KOPT-K1 (cell line): ENCODE results near the gene PAXX.
"Not testable (repeated sequence)": the region's sequence is repeated elsewhere in the genome, so short reads cannot be mapped to it uniquely, and the experiment has no call there.

Experiments used
- H3K27ac ChIP-seq: fragments of 200-600 bp; sonication (generic); 2 replicates; pipeline ENCODE4 v1.5.1; 2016; ENCODE audit warnings: antibody characterized with exemption, mild to moderate bottlenecking, low read depth, low read length; ENCODE audit not compliant: poor library complexity, severe bottlenecking
- H3K36me3 ChIP-seq: fragments of 200-600 bp; sonication (generic); 2 replicates; pipeline ENCODE4 v1.5.1; 2017; ENCODE audit warnings: antibody characterized with exemption, mild to moderate bottlenecking, low read length, moderate library complexity; ENCODE audit not compliant: insufficient read depth
- H3K9me3 ChIP-seq: fragments of 200-600 bp; sonication (generic); 2 replicates; pipeline ENCODE4 v1.5.1; 2017; ENCODE audit warnings: antibody characterized with exemption, low read length, mild to moderate bottlenecking; ENCODE audit not compliant: insufficient read depth, poor library complexity, severe bottlenecking

Gene PAXX

DNA sequence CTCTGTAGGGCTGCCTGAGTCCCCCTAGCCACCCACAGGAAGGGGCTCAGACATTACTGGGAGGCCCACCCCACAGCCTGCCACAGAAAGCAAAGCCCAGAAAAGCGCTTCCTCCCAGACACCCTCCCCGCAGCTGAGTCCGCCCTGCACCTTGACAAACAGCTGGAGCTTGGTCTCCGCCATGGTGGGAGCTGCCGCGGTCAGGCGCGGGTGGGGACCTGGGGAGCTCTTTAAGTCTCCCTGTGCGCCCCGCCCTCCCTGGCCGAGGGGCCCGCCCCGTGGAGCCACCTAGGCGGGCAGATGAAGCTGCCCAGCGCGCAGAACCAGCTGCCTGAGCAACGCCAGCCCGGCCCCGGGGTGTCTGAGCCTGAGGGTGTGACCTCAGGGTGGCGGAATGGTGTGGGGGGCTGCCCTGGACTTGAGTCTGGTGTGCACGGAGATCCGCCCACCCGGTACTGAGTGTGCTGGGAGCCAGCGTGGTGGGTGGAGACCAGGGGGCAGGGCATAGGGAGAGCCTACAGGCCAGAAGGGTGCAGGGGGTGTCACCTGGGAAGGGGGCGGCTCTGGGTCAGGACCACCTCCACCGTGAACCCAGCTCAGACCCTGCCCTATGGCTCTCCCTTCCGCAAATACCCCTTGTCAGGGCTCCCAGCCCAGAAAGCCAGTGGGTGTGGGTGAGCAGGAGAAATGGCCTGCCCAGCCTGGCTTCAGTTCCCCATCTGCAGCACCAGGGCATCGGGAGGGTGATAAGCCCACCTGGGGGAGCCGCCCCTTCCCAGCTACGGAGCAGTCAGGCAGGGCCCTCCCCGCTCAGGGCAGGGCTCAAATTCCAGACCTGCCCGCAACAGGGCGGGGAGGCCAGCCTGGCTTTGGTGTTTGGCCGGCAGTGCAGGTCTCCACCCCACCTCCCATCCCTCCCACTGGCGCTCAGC lies 4.4 kb downstream of the PAXX start, which contains the start of gene CLIC3:
Gene CLIC3, minus strand, starts transcription at position 208 of the 932 bp plus-strand sequence. Its CDS starts 25 bp downstream, at position 183.
- Histone ChIP-seq H3K27ac (no peak within 1 kb of the TSS), H3K36me3 (peaks cover 13% of the 10 kb centered on the region; the same call in 1 of the 2 replicates), H3K9me3 (no peaks in the 10 kb centered on the region)

DNA sequence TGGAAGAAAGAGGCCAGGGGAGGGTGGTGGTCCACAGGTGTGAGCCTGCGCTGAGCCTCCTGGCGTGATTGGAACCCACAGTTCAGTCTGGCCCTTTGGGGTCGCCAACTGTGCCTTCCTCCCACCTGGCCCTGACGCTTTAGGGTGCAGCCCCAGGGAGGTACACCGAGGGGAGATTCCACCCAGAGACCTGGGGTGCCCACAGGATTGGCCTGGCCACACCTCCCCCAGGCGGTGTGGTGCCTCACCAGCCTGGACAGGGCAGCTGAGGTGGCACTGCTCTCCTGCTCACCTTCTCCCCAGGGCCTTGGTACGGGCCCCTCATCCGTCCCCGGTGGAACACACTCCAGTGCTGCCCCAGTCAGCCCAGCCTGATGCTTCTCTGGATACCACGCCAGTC lies 5.1 kb downstream of the PAXX start:
- H3K36me3 ChIP-seq: peaks cover 13% of the 10 kb centered on the region; the same call in 1 of the 2 replicates
- H3K9me3 ChIP-seq: no peaks in the 10 kb centered on the region
- no peak overlapping the region for H3K27ac ChIP-seq

GRCh38 chr9:136997830-136998234 lies 5.6 kb downstream of the PAXX start:
- peaks cover 13% of the 10 kb centered on the region; the same call in 1 of the 2 replicates for H3K36me3 ChIP-seq
- no peaks in the 10 kb centered on the region for H3K9me3 ChIP-seq
- no peak overlapping the region for H3K27ac ChIP-seq

DNA sequence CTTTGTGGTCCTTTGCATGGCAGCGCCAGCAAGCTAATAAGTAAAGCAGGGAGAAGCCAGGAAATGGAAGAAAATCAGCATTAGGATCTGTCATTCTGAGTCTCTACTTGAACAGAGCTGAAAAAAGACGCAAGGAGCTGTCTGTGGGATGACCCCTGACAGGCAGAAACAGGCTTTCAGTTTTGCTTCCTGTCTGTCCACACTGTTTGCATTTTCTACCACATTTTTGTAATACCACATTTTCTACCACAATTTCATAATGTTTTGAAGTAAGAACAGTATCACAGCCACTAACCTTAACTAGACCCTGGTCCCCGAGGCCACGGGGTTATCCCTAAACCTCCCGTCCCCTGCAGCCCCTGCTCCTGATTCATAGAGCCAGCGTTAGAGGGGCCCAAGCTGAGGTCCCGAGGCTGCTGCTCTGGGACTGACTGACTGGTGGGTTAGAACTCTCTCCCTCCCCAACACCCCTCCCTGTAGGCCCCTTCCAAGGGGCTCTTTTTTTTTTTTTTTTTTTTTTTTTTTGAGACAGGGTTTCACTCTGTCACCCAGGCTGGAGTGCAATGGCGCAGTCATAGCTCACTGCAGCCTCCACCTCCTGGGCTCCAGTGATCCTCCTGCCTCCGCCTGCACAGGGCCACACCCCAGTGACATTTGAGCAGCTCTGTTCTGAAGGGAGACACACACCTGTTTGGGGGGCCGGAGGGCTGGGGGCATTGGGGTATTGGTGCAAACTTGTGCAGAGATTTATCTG lies 8.1 kb downstream of the PAXX start:
- Histone ChIP-seq H3K36me3 (no peaks in the 10 kb centered on the region), H3K27ac (no peak overlapping the region), H3K9me3 (no peaks in the 10 kb centered on the region)

DNA sequence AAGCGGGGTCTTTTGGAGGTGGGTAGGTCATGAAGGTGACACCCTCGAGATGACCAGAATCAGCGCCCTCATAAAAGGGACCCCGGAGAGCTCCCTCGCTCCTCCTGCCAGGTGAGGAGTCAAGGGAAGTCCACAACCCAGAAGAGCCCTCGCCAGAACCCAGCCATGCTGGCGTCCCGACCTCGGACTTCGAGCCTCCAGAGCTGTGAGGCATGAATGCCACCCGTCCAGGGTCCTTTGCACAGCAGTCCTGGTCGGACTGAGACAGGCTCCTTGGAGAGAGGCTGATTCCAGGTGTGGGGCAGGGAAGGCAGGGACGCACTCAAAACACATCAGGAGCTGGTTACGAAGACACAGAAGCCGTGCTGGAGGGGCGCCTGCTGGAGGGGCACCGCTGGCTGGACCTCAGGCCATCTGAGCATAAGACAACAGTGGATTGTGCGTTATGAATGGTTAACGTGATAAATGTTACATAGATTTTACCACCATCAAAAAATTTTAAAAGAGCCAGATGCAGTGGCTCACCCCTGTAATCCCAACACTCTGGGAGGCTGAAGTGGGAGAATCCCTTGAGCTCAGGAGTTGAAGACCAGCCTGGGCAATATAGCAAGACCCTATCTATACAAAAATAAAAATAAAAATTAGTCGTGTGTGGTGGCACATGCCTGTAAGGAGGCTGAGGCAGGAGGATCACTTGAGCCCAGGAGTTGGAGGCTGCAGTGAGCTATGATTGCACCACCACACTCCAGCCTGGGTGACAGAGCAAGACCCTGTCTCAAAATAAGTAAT lies 9.8 kb downstream of the PAXX start:
- Histone ChIP-seq H3K36me3 (no peaks in the 10 kb centered on the region), H3K9me3 (no peaks in the 10 kb centered on the region), H3K27ac (no peak overlapping the region)

DNA sequence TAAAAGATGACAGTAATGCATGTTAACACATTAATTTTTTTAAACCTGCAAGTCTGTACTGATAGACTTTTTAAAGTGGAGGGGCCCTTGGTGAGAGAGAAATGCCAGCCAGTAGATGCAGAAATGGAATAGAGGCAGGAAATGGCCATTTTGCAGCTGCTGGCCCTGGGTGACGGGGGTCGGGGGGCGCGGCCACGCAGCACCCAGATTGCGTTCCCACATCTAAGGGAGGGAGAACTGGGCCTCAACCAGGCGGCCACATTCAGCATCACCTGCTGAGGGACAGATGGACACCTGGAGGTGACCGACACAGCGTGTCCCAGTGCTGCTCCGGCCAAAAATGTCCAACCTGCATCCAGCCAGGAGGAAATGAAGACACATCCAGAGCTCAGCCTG lies 10.4 kb downstream of the PAXX start:
- no peaks in the 10 kb centered on the region for H3K36me3 ChIP-seq
- no peak overlapping the region for H3K27ac ChIP-seq
- no peaks in the 10 kb centered on the region for H3K9me3 ChIP-seq

DNA sequence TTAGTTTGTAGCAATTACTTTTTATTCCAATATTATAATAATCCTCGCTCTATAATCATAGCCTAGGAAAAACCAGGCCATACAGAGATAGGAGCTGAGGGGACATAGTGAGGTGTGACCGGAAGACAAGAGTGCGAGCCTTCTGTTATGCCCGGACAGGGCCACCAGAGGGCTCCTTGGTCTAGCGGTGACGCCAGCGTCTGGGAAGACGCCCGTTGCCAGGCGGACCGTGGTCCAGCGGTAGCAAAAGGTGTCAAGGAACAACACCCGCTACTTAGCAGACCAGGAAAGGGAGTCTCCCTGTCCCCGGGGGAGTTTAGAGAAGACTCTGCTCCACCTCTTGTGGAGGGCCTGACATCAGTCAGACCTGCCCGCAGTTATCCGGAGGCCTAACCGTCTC lies 12.1 kb downstream of the PAXX start:
- not testable (repeated sequence) for H3K27ac ChIP-seq, H3K9me3 ChIP-seq, H3K36me3 ChIP-seq

- H3K27ac ChIP-seq: no peak overlapping the region
- H3K36me3 ChIP-seq: no peaks in the 10 kb centered on the region
- no peaks in the 10 kb centered on the region for H3K9me3 ChIP-seq
Measured at GRCh38 chr9:137006116-137007003, 14.1 kb downstream of the PAXX start.

DNA sequence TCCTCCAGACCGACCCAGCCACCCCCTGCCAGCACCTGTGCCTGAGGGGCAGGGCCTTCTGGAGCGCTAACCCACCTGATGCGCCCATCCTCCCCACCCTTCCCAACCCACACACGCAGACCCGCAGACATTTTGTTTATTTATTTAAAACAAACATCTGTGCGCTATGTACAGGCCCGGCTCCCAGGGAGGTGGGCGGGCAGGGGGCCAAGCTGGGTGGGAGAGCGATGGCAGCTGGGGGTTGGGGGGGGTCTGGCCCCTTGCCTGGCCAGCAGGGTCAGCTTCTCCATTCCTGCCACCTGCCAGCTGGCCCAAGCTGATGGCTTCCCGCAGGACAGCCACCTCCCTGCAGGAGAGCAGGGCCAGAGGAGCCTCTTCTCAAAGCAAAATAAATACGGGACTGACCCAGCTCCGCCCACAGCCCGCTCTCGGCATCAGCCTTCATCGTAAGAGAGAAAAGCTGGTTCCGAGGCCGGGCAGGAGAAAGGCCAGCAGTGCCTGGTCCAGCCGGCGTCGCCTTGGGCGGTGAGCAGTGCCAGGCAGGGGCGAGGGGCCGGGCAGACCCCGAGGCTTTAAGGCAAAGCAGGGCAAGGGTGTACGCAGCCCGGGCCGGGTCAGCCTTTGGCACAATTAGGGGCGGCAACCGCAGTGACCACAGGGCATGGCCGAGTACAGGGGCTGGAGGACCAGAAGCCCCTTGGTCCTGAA lies 15.0 kb downstream of the PAXX start:
- H3K36me3 ChIP-seq: no peaks in the 10 kb centered on the region

GRCh38 chr9:137007816-137008270 lies 15.6 kb downstream of the PAXX start:
- H3K9me3 ChIP-seq: no peaks in the 10 kb centered on the region
- H3K27ac ChIP-seq: no peak overlapping the region
- H3K36me3 ChIP-seq: no peaks in the 10 kb centered on the region

More for the DNA sequence above, 15.0 kb downstream of the PAXX start:
- H3K27ac ChIP-seq: no peak overlapping the region
- no peaks in the 10 kb centered on the region for H3K9me3 ChIP-seq

- H3K36me3 ChIP-seq: no peaks in the 10 kb centered on the region
- no peaks in the 10 kb centered on the region for H3K9me3 ChIP-seq
- H3K27ac ChIP-seq: no peak overlapping the region
Measured at GRCh38 chr9:137008312-137008711, 16.1 kb downstream of the PAXX start.

GRCh38 chr9:137009217-137009616 lies 17.0 kb downstream of the PAXX start:
- no peaks in the 10 kb centered on the region for H3K36me3 ChIP-seq
- no peak overlapping the region for H3K27ac ChIP-seq
- no peaks in the 10 kb centered on the region for H3K9me3 ChIP-seq

- Histone ChIP-seq H3K36me3 (no peaks in the 10 kb centered on the region), H3K9me3 (no peaks in the 10 kb centered on the region), H3K27ac (no peak overlapping the region)
Measured at GRCh38 chr9:137009938-137010732, 17.9 kb downstream of the PAXX start.
